ENCODE data around the gene TRPM3. TPM values are rescaled to one million over a fixed set of nuclear protein-coding genes. Genes with fewer than 3 reads are reported as not detected.

Gene TRPM3
- total and polyA plus RNA-seq, 2 of the 13 experiments (the other 11 are each of a cell fraction or from before 2014, with no cell fraction given): not detected

GRCh38 chr9:70563010-70563409 lies 558.4 kb downstream of the TRPM3 start:
- Histone ChIP-seq H3K27ac (ENCODE audit: extremely low read length, insufficient read depth, low read length) (no peak overlapping the region), H3K4me3 (replicated peaks in 1 of 3; ENCODE audit: insufficient read depth in 1 of 3, low read depth in 2 of 3, low read length in 3 of 3) (no peak overlapping the region), H3K4me1 (ENCODE audit: insufficient read depth, low read length) (no peaks in the 10 kb centered on the region), H3K9me3 (ENCODE audit: low read length) (no peaks in the 10 kb centered on the region), H2AFZ (ENCODE audit: low read length) (no peak overlapping the region), H4K20me1 (ENCODE audit: insufficient read depth, low read length) (no peaks in the 10 kb centered on the region), H3K79me2 (ENCODE audit: insufficient read depth, low read length) (no peaks in the 10 kb centered on the region), H3K27me3 (ENCODE audit: control insufficient read depth in 1 of 2, insufficient read depth in 2 of 2, low read length in 2 of 2) (no peaks in the 10 kb centered on the region; a peak in 1 of 5 replicates), H3K4me2 (ENCODE audit: low read depth, low read length) (no peak overlapping the region), H3K36me3 (replicated peaks in 1 of 2; ENCODE audit: control insufficient read depth in 1 of 2, insufficient read depth in 2 of 2, low read length in 2 of 2) (no peaks in the 10 kb centered on the region), H3K9ac (ENCODE audit: insufficient read depth, low read depth, low read length) (no peak overlapping the region)
- WGBS (ENCODE audit: low lambda C conversion rate): 44% methylated on average over 4 of the region's 4 CpGs
- CTCF ChIA-PET (ENCODE audit: low intra/inter-chr PET ratio, low total read pairs): no interaction called here
- no peak for FAIRE-seq
- intact Hi-C loops (cut with micrococcal nuclease; ENCODE audit: unreplicated experiment): no loop called here
- POLR2A ChIA-PET: no interaction called here
- no peak for DNase-seq (ENCODE audit: low spot score)
- no peak for TF ChIP-seq ZNF124 (CRISPR knock-in tag; IDR thresholded peaks at IDR 0.05)
- TF ChIP-seq, protein P1, sequence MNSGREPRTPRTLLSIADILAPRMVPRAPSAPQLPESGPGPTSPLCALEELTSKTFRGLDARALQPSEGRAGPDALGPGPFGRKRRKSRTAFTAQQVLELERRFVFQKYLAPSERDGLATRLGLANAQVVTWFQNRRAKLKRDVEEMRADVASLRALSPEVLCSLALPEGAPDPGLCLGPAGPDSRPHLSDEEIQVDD (CRISPR knock-in tag; IDR thresholded peaks at IDR 0.05; ENCODE audit: borderline replicate concordance): no peak
- no peak for TF ChIP-seq ZKSCAN5 (CRISPR knock-in tag; IDR thresholded peaks at IDR 0.05)
- no peak for TF ChIP-seq FOXO1 (CRISPR knock-in tag; IDR thresholded peaks at IDR 0.05)
- TF ChIP-seq HOXD1 (CRISPR knock-in tag; IDR thresholded peaks at IDR 0.05): no peak
- in situ Hi-C loops (cut with HindIII; ENCODE audit: extremely low pct_ligation_motif_present, low pct_unique_long_range_greater_than_20kb): no loop called here
- BruUV-seq (replicated peaks): no TSS peak
- ATAC-seq: no peak

GRCh38 chr9:70561786-70562395 lies 559.5 kb downstream of the TRPM3 start:
- no peak overlapping the region for H3K27ac ChIP-seq (ENCODE audit: extremely low read length, insufficient read depth, low read length)
- intact Hi-C loops (cut with micrococcal nuclease; ENCODE audit: unreplicated experiment): no loop called here
- H3K4me2 ChIP-seq (ENCODE audit: low read depth, low read length): no peak overlapping the region
- TF ChIP-seq CC2D1A (CRISPR knock-in tag; IDR thresholded peaks at IDR 0.05): no peak
- no peak for TF ChIP-seq NFIC (IDR thresholded peaks at IDR 0.05; ENCODE audit: low read length)
- no peak for TF ChIP-seq ZSCAN29 (CRISPR knock-in tag; conservative IDR thresholded peaks at IDR 0.05)
- no peak for TF ChIP-seq MATR3 (CRISPR knock-in tag; IDR thresholded peaks at IDR 0.05)
- TF ChIP-seq SP5 (CRISPR knock-in tag; IDR thresholded peaks at IDR 0.05; ENCODE audit: borderline replicate concordance, low read depth): no peak
- TF ChIP-seq ZNF441 (CRISPR knock-in tag; IDR thresholded peaks at IDR 0.05; ENCODE audit: borderline replicate concordance): no peak
- no peak for TF ChIP-seq MTF1 (CRISPR knock-in tag; IDR thresholded peaks at IDR 0.05)
- TF ChIP-seq TMF1 (CRISPR knock-in tag; IDR thresholded peaks at IDR 0.05; ENCODE audit: low read depth): no peak
- TF ChIP-seq HDAC6 (IDR thresholded peaks at IDR 0.05; ENCODE audit: low read depth, low read length): no peak
- no peak for TF ChIP-seq KDM5A (IDR thresholded peaks at IDR 0.05; ENCODE audit: borderline replicate concordance, low read length)
- no peak for TF ChIP-seq NFRKB (IDR thresholded peaks at IDR 0.05)
- no peak for TF ChIP-seq ZNF251 (CRISPR knock-in tag; IDR thresholded peaks at IDR 0.05)
- no peaks in the 10 kb centered on the region; a peak in 1 of 5 replicates for H3K27me3 ChIP-seq (ENCODE audit: control insufficient read depth in 1 of 2, insufficient read depth in 2 of 2, low read length in 2 of 2)
- ChIA-PET CTCF (ENCODE audit: low intra/inter-chr PET ratio, low total read pairs) (no interaction called here), POLR2A (interaction anchor here (1.1 kb wide), 1 partner anchor 141 kb away, joined by 3 read pairs; no protein-coding TSS in a partner anchor)
- no peak overlapping the region for H2AFZ ChIP-seq (ENCODE audit: low read length)
- FAIRE-seq (no peak), DNase-seq (ENCODE audit: low spot score) (no peak), ATAC-seq (no peak)
- no peaks in the 10 kb centered on the region for H3K36me3 ChIP-seq (replicated peaks in 1 of 2; ENCODE audit: control insufficient read depth in 1 of 2, insufficient read depth in 2 of 2, low read length in 2 of 2)
- no peaks in the 10 kb centered on the region for H3K9me3 ChIP-seq (ENCODE audit: low read length)
- H3K9ac ChIP-seq (ENCODE audit: insufficient read depth, low read depth, low read length): no peak overlapping the region
- in situ Hi-C loops (cut with HindIII; ENCODE audit: extremely low pct_ligation_motif_present, low pct_unique_long_range_greater_than_20kb): no loop called here
- BruUV-seq (replicated peaks): no TSS peak
- no peaks in the 10 kb centered on the region for H3K79me2 ChIP-seq (ENCODE audit: insufficient read depth, low read length)
- H3K4me1 ChIP-seq (ENCODE audit: insufficient read depth, low read length): no peaks in the 10 kb centered on the region
- WGBS (ENCODE audit: low lambda C conversion rate): 2% methylated on average over 3 of the region's 3 CpGs
- no peak overlapping the region for H3K4me3 ChIP-seq (replicated peaks in 1 of 3; ENCODE audit: insufficient read depth in 1 of 3, low read depth in 2 of 3, low read length in 3 of 3)
- H4K20me1 ChIP-seq (ENCODE audit: insufficient read depth, low read length): no peaks in the 10 kb centered on the region

Measured in HepG2 (cell line).